HEK293 (cell line): ENCODE measurements around the gene GBA2.

ENCODE experiments used
- GFI1B ChIP-seq: fragments of 450-650 bp; formaldehyde crosslinking; IDR thresholded peaks from 2 replicates; pipeline ENCODE4 v1.5.1; 2016; ENCODE audit warnings: missing biosample characterization, missing genetic modification characterization
- HOXA7 ChIP-seq: sonication (generic); formaldehyde crosslinking; IDR thresholded peaks from 2 replicates; pipeline ENCODE4 v1.8.1; 2022; ENCODE audit warnings: missing genetic modification reagents, borderline replicate concordance
- MYNN ChIP-seq: fragments of 450-650 bp; formaldehyde crosslinking; IDR thresholded peaks from 2 replicates; pipeline ENCODE4 v1.5.1; 2016; ENCODE audit warnings: missing biosample characterization, missing genetic modification characterization, borderline replicate concordance
- TCF7L2 ChIP-seq: IDR thresholded peaks from 2 replicates; pipeline ENCODE4 v1.6.1; 2011; ENCODE audit warnings: low read depth, mild to moderate bottlenecking, inconsistent platforms, low read length, moderate library complexity, borderline replicate concordance
- ZNF10 ChIP-seq: fragments of 450-650 bp; formaldehyde crosslinking; IDR thresholded peaks from 2 replicates; pipeline ENCODE4 v1.5.1; 2017; ENCODE audit warnings: missing biosample characterization, missing genetic modification characterization
- ZNF175 ChIP-seq: fragments of 450-650 bp; formaldehyde crosslinking; IDR thresholded peaks from 2 replicates; pipeline ENCODE4 v1.5.1; 2016; ENCODE audit warnings: missing biosample characterization, missing genetic modification characterization
- ZNF558 ChIP-seq: fragments of 450-650 bp; formaldehyde crosslinking; IDR thresholded peaks from 2 replicates; pipeline ENCODE4 v1.5.1; 2016; ENCODE audit warnings: missing biosample characterization, missing genetic modification characterization
- ZNF571 ChIP-seq: fragments of 450-650 bp; formaldehyde crosslinking; IDR thresholded peaks from 2 replicates; pipeline ENCODE4 v1.5.0; 2017; ENCODE audit warnings: missing biosample characterization, missing genetic modification characterization
- ZNF791 ChIP-seq: fragments of 450-650 bp; formaldehyde crosslinking; IDR thresholded peaks from 2 replicates; pipeline ENCODE4 v1.5.1; 2016; ENCODE audit warnings: missing biosample characterization, missing genetic modification characterization
- ZNF830 ChIP-seq: fragments of 450-650 bp; IDR thresholded peaks from 2 replicates; pipeline ENCODE4 v1.5.0; 2018; ENCODE audit warnings: missing biosample characterization, missing genetic modification characterization, low read depth, mild to moderate bottlenecking, moderate library complexity
- ZNF843 ChIP-seq: fragments of 450-650 bp; formaldehyde crosslinking; IDR thresholded peaks from 2 replicates; pipeline ENCODE4 v1.5.1; 2016; ENCODE audit warnings: missing biosample characterization, missing genetic modification characterization
- TF ChIP-seq, protein P1 (sequence below): fragments of 450-650 bp; formaldehyde crosslinking; IDR thresholded peaks from 2 replicates; pipeline ENCODE4 v1.5.1; 2016; ENCODE audit warnings: missing biosample characterization, missing genetic modification characterization
- TF ChIP-seq, protein P2 (sequence below): fragments of 450-650 bp; formaldehyde crosslinking; IDR thresholded peaks from 2 replicates; pipeline ENCODE4 v1.5.1; 2016; ENCODE audit warnings: missing biosample characterization, missing genetic modification characterization, low read depth

DNA sequence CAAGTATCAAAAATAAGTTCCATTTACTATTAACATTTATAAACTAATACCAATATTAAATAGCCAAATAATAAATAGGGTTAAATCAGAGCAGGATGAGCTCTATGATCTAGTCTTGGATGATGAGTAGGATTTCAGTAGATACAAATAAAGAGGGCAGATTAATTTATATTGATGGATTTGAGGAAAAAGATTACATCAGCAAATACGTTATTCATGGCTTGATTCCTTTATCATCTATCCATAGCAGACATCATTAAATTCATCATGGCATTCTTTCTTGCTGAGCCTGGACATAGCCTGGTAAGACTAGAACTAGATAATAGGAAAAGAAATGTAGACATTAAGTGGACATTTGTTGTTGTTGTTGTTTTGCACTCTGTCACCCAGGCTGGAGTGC lies 18.4 kb upstream of the GBA2 start:
- no peak for TF ChIP-seq HOXA7 (CRISPR knock-in tag)
- TF ChIP-seq ZNF571 (tag by site-specific recombination): no peak
- no peak for TF ChIP-seq TCF7L2
- no peak for TF ChIP-seq ZNF10
- TF ChIP-seq ZNF175 (tag by site-specific recombination): no peak
- TF ChIP-seq, protein P1, sequence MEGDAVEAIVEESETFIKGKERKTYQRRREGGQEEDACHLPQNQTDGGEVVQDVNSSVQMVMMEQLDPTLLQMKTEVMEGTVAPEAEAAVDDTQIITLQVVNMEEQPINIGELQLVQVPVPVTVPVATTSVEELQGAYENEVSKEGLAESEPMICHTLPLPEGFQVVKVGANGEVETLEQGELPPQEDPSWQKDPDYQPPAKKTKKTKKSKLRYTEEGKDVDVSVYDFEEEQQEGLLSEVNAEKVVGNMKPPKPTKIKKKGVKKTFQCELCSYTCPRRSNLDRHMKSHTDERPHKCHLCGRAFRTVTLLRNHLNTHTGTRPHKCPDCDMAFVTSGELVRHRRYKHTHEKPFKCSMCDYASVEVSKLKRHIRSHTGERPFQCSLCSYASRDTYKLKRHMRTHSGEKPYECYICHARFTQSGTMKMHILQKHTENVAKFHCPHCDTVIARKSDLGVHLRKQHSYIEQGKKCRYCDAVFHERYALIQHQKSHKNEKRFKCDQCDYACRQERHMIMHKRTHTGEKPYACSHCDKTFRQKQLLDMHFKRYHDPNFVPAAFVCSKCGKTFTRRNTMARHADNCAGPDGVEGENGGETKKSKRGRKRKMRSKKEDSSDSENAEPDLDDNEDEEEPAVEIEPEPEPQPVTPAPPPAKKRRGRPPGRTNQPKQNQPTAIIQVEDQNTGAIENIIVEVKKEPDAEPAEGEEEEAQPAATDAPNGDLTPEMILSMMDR (tag by site-specific recombination): no peak
- TF ChIP-seq ZNF558 (tag by site-specific recombination): no peak
- no peak for TF ChIP-seq ZNF843
- no peak for TF ChIP-seq ZNF830
- TF ChIP-seq MYNN: no peak
- no peak for TF ChIP-seq ZNF791 (tag by site-specific recombination)
- TF ChIP-seq, protein P2, sequence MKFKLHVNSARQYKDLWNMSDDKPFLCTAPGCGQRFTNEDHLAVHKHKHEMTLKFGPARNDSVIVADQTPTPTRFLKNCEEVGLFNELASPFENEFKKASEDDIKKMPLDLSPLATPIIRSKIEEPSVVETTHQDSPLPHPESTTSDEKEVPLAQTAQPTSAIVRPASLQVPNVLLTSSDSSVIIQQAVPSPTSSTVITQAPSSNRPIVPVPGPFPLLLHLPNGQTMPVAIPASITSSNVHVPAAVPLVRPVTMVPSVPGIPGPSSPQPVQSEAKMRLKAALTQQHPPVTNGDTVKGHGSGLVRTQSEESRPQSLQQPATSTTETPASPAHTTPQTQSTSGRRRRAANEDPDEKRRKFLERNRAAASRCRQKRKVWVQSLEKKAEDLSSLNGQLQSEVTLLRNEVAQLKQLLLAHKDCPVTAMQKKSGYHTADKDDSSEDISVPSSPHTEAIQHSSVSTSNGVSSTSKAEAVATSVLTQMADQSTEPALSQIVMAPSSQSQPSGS (tag by site-specific recombination): no peak
- no peak for TF ChIP-seq GFI1B (tag by site-specific recombination)
